HepG2 (cell line): ENCODE measurements around the gene SMG7. TPM values are rescaled to one million over a fixed set of nuclear protein-coding genes. Genes with fewer than 3 reads are reported as not detected.

ENCODE experiments used
- ARNT ChIP-seq: fragments of 450-650 bp; IDR thresholded peaks from 2 replicates; pipeline ENCODE4 v1.6.1; 2017
- HDAC1 ChIP-seq: sonication (generic); formaldehyde crosslinking; IDR thresholded peaks from 2 replicates; pipeline ENCODE4 v1.5.1; 2020; ENCODE audit warnings: mild to moderate bottlenecking, missing genetic modification reagents
- IRX3 ChIP-seq: sonication (generic); formaldehyde crosslinking; IDR thresholded peaks from 2 replicates; pipeline ENCODE4 v1.8.1; 2023; ENCODE audit warnings: mild to moderate bottlenecking, low read depth, missing genetic modification reagents, borderline replicate concordance
- MBNL3 ChIP-seq: fragments of 250-450 bp; sonication (Bioruptor Pico); conservative IDR thresholded peaks from 2 replicates; pipeline ENCODE4 v1.8.0; 2022; ENCODE audit warnings: mild to moderate bottlenecking, inconsistent platforms
- SRY ChIP-seq: sonication (generic); formaldehyde crosslinking; IDR thresholded peaks from 2 replicates; pipeline ENCODE4 v1.8.0; 2022; ENCODE audit warnings: mild to moderate bottlenecking, missing genetic modification reagents
- TBX2 ChIP-seq: sonication (generic); formaldehyde crosslinking; IDR thresholded peaks from 2 replicates; pipeline ENCODE4 v1.5.0; 2020; ENCODE audit warnings: missing genetic modification reagents, mild to moderate bottlenecking, borderline replicate concordance
- ZBTB40 ChIP-seq, 2 experiments: fragments of 450-650 bp in 1 of 2; sonication (generic) in 1 of 2; formaldehyde crosslinking in 1 of 2; IDR thresholded peaks; 2 replicates each; pipeline versions ENCODE4 v1.6.1 to v1.8.0; 2016 to 2022; ENCODE audit warnings: antibody characterized with exemption in 1 of 2, mild to moderate bottlenecking in 1 of 2, missing genetic modification reagents in 1 of 2
- ZNF580 ChIP-seq: IDR thresholded peaks from 2 replicates; pipeline ENCODE4 v1.6.1; 2016; ENCODE audit warnings: low read depth, borderline replicate concordance
- ZNF670 ChIP-seq: sonication (generic); formaldehyde crosslinking; IDR thresholded peaks from 2 replicates; pipeline ENCODE4 v1.8.0; 2022; ENCODE audit warnings: mild to moderate bottlenecking, missing genetic modification reagents, borderline replicate concordance
- polyA plus RNA-seq, 8 experiments: library from polyadenylated mRNA; depleted of rRNA in 3 of 8; stranded (reverse) in 7 of 8; unstranded in 1 of 8; fragments of >200 nt; fragmentation: Illumina TruSeq in 4 of 8; extraction: Trizol in 4 of 8; gene quantifications; 2 replicates each; pipeline versions ENCODE4 v1.2.1 to v1.2.3, GENCODE V29; 2011 to 2016; ENCODE audit warnings: low read depth in 4 of 8, missing spikeins in 1 of 8, mixed read lengths in 1 of 8; ENCODE audit not compliant: insufficient read depth in 1 of 8
- total RNA-seq, 5 experiments: library from RNA; depleted of rRNA; stranded (reverse); fragments of >200 nt; fragmentation: Illumina TruSeq; extraction: Trizol; gene quantifications; 2 replicates each; pipeline ENCODE4 v1.2.3, GENCODE V29; 2016; ENCODE audit warnings: low read depth in 1 of 5

Gene SMG7
- total and polyA plus RNA-seq, 2 of the 13 experiments (the other 11 are each of a cell fraction or from before 2014, with no cell fraction given) = 14.9 to 27.9 TPM

GRCh38 chr1:183552441-183552840, 80.1 kb downstream of the SMG7 start (continued):
- TF ChIP-seq ZBTB40 (IDR thresholded peaks at IDR 0.05) = no peak
- TF ChIP-seq ZBTB40 (CRISPR knock-in tag; IDR thresholded peaks at IDR 0.05) = no peak
- no peak for TF ChIP-seq MBNL3 (CRISPR knock-in tag)
- TF ChIP-seq SRY (CRISPR knock-in tag) = no peak
- TF ChIP-seq ARNT = no peak
- no peak for TF ChIP-seq ZNF670 (CRISPR knock-in tag)
- no peak for TF ChIP-seq HDAC1 (CRISPR knock-in tag)
- TF ChIP-seq TBX2 (CRISPR knock-in tag) = no peak
- TF ChIP-seq ZNF580 (CRISPR knock-in tag) = no peak
- TF ChIP-seq IRX3 (CRISPR knock-in tag) = no peak
